ENCODE results near the gene THSD7B. TPM values are rescaled to one million over a fixed set of nuclear protein-coding genes. Genes with fewer than 3 reads are reported as not detected.
"Not testable (repeated sequence)": the region's sequence is repeated elsewhere in the genome, so short reads cannot be mapped to it uniquely, and the experiment has no call there.

THSD7B gene
- total RNA-seq, 1 donor from 2014 or later: 0.19 TPM

GRCh38 chr2:137566387-137566786 is 801.0 kb downstream of the THSD7B start:
- Mint-ChIP-seq H3K9me3 (peaks cover 2% of the 10 kb centered on the region), H3K27me3 (ENCODE audit: low read depth) (no peaks in the 10 kb centered on the region), H3K36me3 (ENCODE audit: low read depth) (no peaks in the 10 kb centered on the region), H3K27ac (ENCODE audit: unreplicated experiment) (no peak overlapping the region), H3K4me1 (no peaks in the 10 kb centered on the region), H3K4me3 (no peak overlapping the region)
- TF ChIP-seq CTCF (conservative IDR thresholded peaks at IDR 0.05): no peak
- no peak for DNase-seq (ENCODE audit: low read depth, low spot score)

- TF ChIP-seq CTCF (conservative IDR thresholded peaks at IDR 0.05): no peak
- no peak overlapping the region for H3K4me3 Mint-ChIP-seq
- H3K4me1 Mint-ChIP-seq: no peaks in the 10 kb centered on the region
- no peaks in the 10 kb centered on the region for H3K9me3 Mint-ChIP-seq
- no peak overlapping the region for H3K27ac Mint-ChIP-seq (ENCODE audit: unreplicated experiment)
- no peaks in the 10 kb centered on the region for H3K36me3 Mint-ChIP-seq (ENCODE audit: low read depth)
- no peaks in the 10 kb centered on the region for H3K27me3 Mint-ChIP-seq (ENCODE audit: low read depth)
- no peak for DNase-seq (ENCODE audit: low read depth, low spot score)
These were observed 805.1 kb downstream of the THSD7B start for GRCh38 chr2:137570484-137570883.

GRCh38 chr2:137587834-137588233 is 822.5 kb downstream of the THSD7B start:
- not testable (repeated sequence) for H3K9me3 Mint-ChIP-seq; H3K4me1 Mint-ChIP-seq; H3K27ac Mint-ChIP-seq (ENCODE audit: unreplicated experiment); H3K36me3 Mint-ChIP-seq (ENCODE audit: low read depth); H3K27me3 Mint-ChIP-seq (ENCODE audit: low read depth); H3K4me3 Mint-ChIP-seq; DNase-seq (ENCODE audit: low read depth, low spot score)

- not testable (repeated sequence) for H3K9me3 Mint-ChIP-seq; H3K4me3 Mint-ChIP-seq; H3K27me3 Mint-ChIP-seq (ENCODE audit: low read depth); H3K36me3 Mint-ChIP-seq (ENCODE audit: low read depth); H3K4me1 Mint-ChIP-seq; H3K27ac Mint-ChIP-seq (ENCODE audit: unreplicated experiment); DNase-seq (ENCODE audit: low read depth, low spot score)
These were observed 823.2 kb downstream of the THSD7B start for GRCh38 chr2:137588578-137588977.

- Mint-ChIP-seq H3K4me3 (no peak overlapping the region), H3K4me1 (no peaks in the 10 kb centered on the region), H3K36me3 (ENCODE audit: low read depth) (peaks cover 3% of the 10 kb centered on the region), H3K27ac (ENCODE audit: unreplicated experiment) (no peak overlapping the region), H3K27me3 (ENCODE audit: low read depth) (peaks cover 8% of the 10 kb centered on the region), H3K9me3 (peaks cover 6% of the 10 kb centered on the region)
- TF ChIP-seq CTCF (conservative IDR thresholded peaks at IDR 0.05): no peak
- no peak for DNase-seq (ENCODE audit: low read depth, low spot score)
These were observed 824.8 kb downstream of the THSD7B start for GRCh38 chr2:137590102-137590501.

GRCh38 chr2:137607722-137608318 is 842.5 kb downstream of the THSD7B start:
- no peaks in the 10 kb centered on the region for H3K36me3 Mint-ChIP-seq (ENCODE audit: low read depth)
- TF ChIP-seq CTCF (conservative IDR thresholded peaks at IDR 0.05): no peak
- H3K27me3 Mint-ChIP-seq (ENCODE audit: low read depth): no peaks in the 10 kb centered on the region
- H3K4me3 Mint-ChIP-seq: no peak overlapping the region
- no peak overlapping the region for H3K27ac Mint-ChIP-seq (ENCODE audit: unreplicated experiment)
- H3K9me3 Mint-ChIP-seq: no peaks in the 10 kb centered on the region
- no peak for DNase-seq (ENCODE audit: low read depth, low spot score)
- H3K4me1 Mint-ChIP-seq: peaks cover 6% of the 10 kb centered on the region

Data from neural crest cell (in vitro differentiated cells).